Stimulated activated CD4-positive, alpha-beta T cell treated with anti-CD3 and anti-CD28 coated beads, Interleukin-15, amount 100 ng/mL, for 1 hour (primary cell): Measurements from ENCODE around the gene ITPR3.
"Not testable (repeated sequence)": the region's sequence is repeated elsewhere in the genome, so short reads cannot be mapped to it uniquely, and the experiment has no call there.

Source experiments
- DNase-seq, 2 donors: peaks; one replicate each; pipeline ENCODE4 v3.0.0-alpha.2; 2020; ENCODE audit warnings: low read depth in 1 of 2, low spot score in 1 of 2

Gene ITPR3

GRCh38 chr6:33610779-33611732, 10.1 kb upstream of the ITPR3 start:
- DNase-seq: no peak

DNA sequence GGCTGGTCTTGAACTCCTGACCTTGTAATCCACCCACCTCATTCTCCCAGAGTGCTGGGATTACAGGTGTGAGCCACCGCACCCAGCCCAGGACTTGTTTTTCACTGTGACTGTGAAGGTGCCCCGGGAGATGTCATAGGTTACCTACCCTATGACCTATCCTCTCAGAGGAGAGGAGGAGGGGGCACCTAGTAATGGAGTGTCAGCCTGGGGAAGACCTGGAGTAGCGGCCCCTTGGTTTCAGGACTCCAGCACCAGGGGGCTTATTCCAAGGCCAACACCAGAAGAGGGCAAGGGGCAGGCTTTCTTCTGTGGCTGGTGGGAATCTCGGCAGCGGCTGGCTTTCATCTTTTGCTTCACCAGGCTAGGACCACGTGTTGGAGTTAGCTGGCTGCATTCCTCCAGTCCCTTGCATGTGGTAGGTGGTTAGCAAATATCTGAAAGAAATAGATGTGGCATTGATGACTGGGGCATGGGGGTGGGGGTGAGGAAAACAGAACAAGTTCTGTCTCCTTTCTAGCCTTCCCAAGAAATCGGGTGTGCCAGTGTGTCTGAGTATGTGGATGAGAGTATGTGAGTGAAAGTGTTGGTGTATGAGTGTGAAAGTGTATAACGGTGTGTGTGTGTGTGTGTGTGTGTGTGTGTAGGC, 7.9 kb upstream of the ITPR3 start:
- no peak for DNase-seq

GRCh38 chr6:33613795-33614168, 7.3 kb upstream of the ITPR3 start:
- no peak for DNase-seq

- DNase-seq: no peak
These were observed 5.0 kb upstream of the ITPR3 start for GRCh38 chr6:33616113-33616512.

- no peak for DNase-seq
These were observed 4.2 kb upstream of the ITPR3 start for GRCh38 chr6:33616913-33617312.

GRCh38 chr6:33619166-33619840, 1.8 kb upstream of the ITPR3 start:
- no peak for DNase-seq

DNA sequence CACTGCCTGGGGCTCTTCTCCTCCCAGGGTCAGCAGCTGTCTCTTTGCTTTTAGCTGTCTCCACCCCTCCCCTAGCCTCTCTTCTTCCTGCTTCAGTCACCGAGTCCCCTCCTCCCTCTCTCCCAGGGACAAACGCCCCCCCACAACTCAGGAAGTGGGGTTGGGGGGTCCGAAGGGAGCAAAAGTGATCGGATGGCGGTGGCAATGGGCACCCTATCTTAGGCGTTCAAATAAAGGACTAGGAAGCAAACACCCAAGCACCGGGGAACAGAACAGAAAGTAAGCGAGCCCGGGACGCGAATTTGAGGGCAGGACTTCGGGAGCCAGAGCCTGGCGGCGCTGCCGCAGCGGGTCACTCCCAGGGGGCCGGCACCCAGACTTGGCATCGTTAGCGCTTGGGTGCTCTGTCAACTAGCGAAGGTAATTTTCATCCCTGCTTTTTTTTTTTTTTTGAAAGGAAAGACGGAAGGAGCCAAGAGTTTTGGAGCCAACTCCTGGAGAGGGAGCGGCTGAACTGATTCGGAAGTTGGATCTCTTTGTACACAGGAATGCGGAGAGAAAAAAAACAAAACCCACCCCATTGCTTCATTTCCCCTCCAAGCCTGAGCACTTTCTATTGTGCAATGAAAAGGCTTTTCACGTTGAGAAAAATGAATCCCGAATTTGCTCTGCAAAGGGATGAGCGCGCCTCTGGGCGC, 815 bp upstream of the ITPR3 start:
- no peak for DNase-seq

- DNase-seq: peak in 1 of 2 donors; percentile 33
These were observed 728 bp downstream of the ITPR3 start for GRCh38 chr6:33621711-33622388.

DNA sequence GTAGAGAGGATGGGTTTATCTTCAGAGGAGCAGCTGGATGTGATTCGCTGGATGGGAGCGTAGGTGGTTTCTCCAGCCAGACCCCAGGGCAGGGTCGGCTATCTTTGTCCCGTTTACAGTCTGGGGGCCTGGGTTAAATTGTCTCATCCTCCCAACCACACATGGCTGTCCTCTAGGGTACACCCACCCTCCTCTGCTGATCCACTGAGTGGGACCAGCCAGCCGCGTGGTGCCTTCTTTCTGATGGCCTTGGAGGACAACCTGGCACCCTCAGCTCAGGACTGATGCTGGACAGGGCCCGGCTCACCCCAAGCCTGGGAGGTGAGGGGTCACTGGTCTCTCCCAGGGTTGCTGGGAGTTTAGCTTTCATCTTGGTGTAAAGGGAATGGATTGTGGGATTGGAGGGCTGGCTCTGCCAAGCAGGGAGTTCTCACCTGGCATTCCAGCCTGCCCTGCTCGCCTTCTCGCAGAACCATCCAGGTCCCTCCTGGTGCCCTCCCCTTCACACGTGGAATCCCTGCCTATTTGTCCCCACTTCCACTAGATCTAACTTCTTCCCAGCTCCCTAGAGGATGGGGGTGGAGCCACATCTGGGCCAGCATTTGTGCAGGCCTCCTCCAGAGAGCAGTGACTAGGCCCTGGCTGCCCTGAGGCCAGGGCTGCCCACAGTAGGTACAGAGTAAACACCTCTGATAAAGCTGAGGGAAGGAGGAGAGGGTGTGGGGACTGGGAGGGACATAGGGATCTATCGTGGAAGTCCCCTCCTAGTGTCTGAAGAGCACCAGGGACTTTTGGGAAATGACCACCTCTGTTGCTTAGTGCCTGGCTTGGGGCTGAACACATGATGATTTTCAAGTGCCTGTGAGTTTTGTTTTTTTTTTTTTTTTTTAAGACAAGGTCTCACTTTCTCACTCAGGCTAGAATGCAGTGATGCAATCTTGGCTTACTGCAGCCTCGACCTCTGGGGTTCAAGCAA, 1.6 kb downstream of the ITPR3 start:
- DNase-seq: no peak

GRCh38 chr6:33623895-33624381, 2.8 kb downstream of the ITPR3 start:
- DNase-seq: no peak

DNA sequence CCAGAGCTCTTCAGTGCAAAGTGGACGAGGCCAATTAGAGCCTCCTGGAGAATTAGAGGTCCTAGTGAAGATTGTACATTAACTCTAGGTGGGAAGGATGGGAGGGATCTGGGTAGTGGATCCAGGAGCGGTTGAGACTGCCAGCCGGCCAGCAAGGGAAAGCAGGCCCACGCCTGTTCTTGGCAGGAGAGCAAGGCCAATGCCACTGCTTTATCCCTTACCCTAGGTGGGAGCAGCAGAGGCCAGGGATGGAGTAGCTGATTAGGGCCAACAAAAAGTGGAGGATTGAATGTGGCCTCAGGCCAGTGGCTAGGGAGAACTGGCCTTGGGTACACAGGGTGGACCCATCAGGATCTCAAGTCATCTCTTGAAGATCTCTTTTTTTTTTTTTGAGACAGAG, 3.7 kb downstream of the ITPR3 start:
- no peak for DNase-seq

- DNase-seq: no peak
These were observed 6.8 kb downstream of the ITPR3 start for GRCh38 chr6:33627876-33628275.

DNA sequence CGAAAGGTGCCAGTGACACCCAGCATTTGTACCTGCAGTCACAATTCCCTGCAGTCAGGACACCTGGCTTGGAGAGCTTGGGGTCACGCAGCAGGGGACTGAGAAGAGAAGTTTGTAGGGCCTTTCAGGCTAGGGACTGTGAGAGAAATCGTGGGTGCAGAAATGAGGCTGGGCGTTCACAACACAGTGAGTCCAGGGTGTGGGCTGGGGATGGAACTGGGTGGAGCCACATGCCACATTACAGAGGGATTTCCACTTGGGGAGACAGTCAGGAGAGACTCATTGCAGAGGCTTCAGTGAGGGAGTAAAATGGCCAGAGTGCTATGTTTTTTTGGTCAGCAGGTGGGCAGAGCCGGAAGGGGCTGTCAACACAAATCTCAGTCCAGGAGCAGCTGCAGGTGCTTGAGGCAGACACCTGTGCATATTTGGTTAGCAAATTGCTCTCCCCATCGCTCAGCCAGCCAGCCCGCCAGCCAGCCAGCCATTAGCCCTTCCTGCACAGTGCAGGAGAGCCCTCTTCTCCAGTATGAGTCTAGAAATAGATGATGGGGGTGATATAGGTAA, 7.4 kb downstream of the ITPR3 start:
- no peak for DNase-seq

GRCh38 chr6:33630014-33630413, 8.9 kb downstream of the ITPR3 start:
- no peak for DNase-seq

GRCh38 chr6:33631521-33631920, 10.4 kb downstream of the ITPR3 start:
- DNase-seq: not testable (repeated sequence)

- no peak for DNase-seq
These were observed 10.9 kb downstream of the ITPR3 start for GRCh38 chr6:33631971-33632557.

- peak in 1 of 2 donors; percentile 39 for DNase-seq
These were observed 11.5 kb downstream of the ITPR3 start for GRCh38 chr6:33632558-33633039.

DNA sequence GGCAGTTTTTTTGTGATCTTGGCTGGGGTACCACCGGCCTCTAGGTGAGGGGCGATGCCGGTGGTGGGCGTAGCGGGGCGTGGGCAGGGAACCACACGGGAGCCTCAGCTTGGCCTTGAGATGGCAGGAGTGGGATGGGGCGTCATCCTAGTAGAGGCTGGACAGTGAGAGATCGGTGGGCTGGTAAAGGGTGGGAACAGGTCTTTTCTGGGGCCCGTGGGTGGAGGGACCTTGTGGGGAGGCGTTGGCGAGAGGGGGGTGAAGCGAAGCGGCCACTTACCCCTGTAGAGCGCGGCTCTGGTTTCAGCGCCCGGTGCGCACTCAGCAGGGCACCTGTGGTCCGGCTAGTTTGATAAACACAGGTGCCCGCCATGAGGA, 12.0 kb downstream of the ITPR3 start:
- DNase-seq: no peak
